GM13977 (cell line): ENCODE data around the gene ANTXRL.
"Not testable (repeated sequence)": the region's sequence is repeated elsewhere in the genome, so short reads cannot be mapped to it uniquely, and the experiment has no call there.

Experiments used
- DNase-seq: peaks from one replicate; pipeline ENCODE4 v3.0.0; 2012; ENCODE audit warnings: low spot score
- CTCF ChIP-seq: IDR thresholded peaks from 2 replicates; pipeline ENCODE4 v1.5.1; 2012; ENCODE audit warnings: mild to moderate bottlenecking, control low read depth; ENCODE audit not compliant: insufficient read depth; ENCODE audit errors: extremely low read depth, missing control alignments
- in situ Hi-C: fragments of 300-500 bp; cut with MboI; formaldehyde crosslinking; loops from one replicate; pipeline ENCODE4 v1.12.0; 2022; ENCODE audit warnings: low sequenced_read_pairs, low pct_unique_long_range_greater_than_20kb, mixed read lengths, inconsistent platforms; ENCODE audit not compliant: unreplicated experiment

Gene ANTXRL

DNA sequence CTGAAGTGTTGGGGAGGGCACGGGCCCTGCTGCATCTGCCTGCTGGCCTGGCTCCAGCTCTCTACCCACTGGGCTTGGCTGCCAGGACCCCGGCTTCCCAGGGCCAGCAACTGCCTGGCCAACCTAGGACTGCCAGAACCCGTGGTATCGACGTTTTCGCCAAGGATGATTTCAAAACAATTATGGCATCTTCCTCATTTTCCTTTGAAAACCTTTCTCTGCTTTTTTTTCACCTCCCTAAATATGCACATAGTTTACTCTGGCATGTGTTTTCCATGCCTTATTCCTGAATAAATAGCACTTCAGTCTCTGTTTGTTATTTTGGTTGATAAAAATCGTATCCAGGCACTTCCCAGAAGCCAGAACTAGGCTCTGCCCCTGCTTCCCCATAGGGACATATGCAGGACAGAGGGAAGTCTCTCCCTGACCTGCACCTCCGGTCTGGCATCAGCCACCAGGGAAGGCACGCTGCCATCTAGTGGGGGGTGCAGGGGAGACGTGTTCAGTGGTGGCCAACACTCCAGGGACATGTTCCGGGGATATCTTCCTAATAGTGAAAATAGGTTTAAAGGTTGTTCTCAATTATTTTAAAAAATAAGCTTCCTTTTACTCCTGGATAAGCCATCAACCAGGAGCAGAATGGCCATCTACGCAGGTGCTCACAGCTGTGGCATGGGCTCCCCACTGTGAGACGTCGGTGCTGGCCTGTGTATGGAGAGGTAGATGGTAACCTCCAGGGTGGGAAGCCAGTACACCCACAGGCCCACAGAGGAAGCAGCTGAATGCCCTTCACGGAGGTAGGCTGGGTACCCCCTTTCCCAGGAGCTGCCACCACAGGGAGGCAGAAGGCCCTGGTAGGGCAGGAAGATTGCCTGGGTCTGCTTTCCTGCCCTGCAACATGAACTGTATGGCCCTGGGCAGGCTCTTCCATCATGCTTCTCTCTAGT, 30.7 kb upstream of the ANTXRL start:
- peak; percentile 53 for DNase-seq
- peak; percentile 59 for TF ChIP-seq CTCF
- in situ Hi-C loops = no loop called here

GRCh38 chr10:46257099-46257498, 29.7 kb upstream of the ANTXRL start:
- DNase-seq = no peak
- in situ Hi-C loops = no loop called here
- no peak for TF ChIP-seq CTCF

- DNase-seq, in situ Hi-C loops: not testable (repeated sequence)
Measured at GRCh38 chr10:46262906-46263560, 23.8 kb upstream of the ANTXRL start.

DNA sequence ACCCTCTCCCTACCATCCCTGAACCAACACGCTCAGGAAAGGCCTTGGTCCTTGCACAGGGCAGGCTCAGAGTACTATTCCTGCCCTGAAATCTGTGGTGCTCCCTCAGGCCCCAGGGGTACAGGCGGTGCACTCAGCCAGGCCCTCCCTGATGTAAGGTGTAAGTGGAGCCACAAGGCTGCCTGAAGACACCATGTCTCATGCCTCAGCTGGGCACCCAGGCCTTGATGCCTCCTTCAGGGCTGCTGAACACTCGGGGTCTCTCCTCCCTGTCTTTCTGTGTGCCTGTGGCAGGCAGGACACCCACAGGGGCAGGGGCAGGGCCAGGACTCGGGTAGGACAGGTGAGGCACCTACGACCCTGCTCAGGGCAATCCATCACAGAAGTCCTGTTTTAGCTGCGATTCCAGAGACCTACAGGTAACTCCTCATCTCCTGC, 22.9 kb upstream of the ANTXRL start:
- in situ Hi-C loops = no loop called here
- DNase-seq = no peak
- TF ChIP-seq CTCF = no peak

DNA sequence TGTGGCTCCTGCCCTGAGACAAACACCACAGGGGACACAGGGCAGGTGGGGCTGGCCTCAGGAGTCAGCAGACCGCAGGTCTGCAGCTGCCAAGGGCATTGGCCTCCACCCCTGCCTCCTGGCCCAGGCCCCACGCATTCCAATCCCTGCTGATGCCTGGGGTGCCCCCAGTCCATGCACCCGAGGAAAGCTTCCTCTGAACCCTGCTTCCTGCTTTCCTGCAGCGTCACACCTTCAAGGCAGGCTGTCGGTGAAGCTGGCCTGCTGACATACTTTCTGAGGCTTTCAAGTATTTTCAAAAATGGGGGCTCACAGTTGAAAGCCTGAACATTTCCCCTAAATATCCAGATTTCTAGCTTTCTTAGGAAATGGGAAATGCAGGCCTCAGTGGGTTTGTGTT, 22.5 kb upstream of the ANTXRL start:
- TF ChIP-seq CTCF = no peak
- in situ Hi-C loops = no loop called here

DNA sequence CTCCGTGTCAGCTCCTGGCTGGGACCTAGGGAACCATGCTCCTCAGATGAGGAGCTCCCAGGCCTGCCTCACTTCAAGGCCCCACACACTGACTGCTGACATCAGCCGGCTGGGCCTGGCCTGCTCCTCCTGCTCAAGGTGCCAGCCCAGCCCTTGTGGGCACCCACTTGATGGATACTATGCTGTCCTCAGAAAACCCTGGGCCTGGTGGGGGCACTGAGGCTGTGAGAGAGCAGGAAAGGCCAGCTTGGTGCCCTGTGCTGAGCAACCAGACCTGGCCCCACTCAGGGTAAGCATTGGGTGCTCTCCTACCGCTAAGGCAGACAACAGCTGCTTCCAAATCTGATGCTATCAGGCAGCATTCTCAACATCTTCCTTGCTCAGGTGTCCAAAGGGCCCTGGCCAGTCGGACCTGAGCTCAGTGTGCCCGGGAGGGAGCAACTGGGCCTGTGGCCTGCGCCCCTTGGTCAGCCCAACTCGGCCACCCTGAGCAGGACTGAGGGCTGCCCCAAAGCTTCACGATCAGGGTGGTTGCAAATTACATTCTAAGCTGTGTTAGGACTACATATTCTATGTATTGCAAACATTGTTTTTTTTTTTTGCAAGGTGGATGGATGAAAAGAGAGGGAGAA, 21.9 kb upstream of the ANTXRL start:
- TF ChIP-seq CTCF = no peak
- in situ Hi-C loops = no loop called here
- DNase-seq = no peak

More for the DNA sequence above, 22.5 kb upstream of the ANTXRL start:
- no peak for DNase-seq

DNA sequence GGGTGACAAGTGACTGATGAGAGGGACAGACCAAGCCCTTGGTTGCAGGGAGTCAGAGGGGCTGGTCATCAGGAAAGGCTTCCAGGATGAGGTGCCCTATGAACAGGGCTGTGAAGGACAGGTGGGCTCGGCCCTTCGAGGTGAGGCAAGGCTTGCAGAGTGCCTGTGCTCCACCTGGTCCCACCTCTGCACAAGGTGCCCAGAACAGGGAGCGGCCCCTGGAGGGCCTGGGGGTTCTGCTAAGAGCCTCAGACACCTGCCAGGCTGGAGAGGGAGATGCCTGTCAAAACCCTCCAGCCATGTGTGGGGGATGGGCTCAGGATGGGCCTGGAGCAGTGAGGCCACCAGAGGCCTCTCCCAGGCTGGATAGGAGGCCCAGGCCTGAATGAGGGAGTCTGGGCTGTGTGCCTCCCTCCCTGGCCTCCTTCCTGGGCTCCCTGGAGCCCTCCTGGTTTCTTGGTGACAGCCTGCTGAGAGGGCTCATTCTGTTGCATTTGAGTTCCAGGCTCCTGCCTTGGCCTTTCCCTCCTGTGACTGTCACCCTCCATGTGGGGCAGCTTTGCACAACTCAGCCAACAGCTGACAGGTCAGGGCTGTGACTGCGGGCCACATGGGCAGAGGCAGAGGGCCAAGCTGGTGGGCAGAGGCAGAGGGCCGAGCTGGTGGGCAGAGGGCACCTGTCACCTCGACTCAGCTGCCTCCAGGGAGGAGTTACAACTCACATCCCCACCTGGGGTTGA, 21.1 kb upstream of the ANTXRL start:
- in situ Hi-C loops, DNase-seq: not testable (repeated sequence)
